Osteocyte (in vitro differentiated cells): ENCODE data around the gene C1QTNF7. TPM values are rescaled to one million over a fixed set of nuclear protein-coding genes. Genes with fewer than 3 reads are reported as not detected.

Experiments
- DNase-seq: peaks from one replicate; pipeline ENCODE4 v3.0.0; 2021; ENCODE audit warnings: mixed read lengths; ENCODE audit not compliant: unreplicated experiment; ENCODE audit errors: extremely low spot score
- H3K27ac Mint-ChIP-seq: one replicate; pipeline ENCODE4 v1.8.0; 2021; ENCODE audit warnings: mild to moderate bottlenecking, mixed read lengths; ENCODE audit not compliant: unreplicated experiment
- H3K27me3 Mint-ChIP-seq: one replicate; pipeline ENCODE4 v1.8.0; 2021; ENCODE audit warnings: mixed read lengths; ENCODE audit not compliant: unreplicated experiment
- H3K36me3 Mint-ChIP-seq: one replicate; pipeline ENCODE4 v1.8.0; 2021; ENCODE audit warnings: mixed read lengths; ENCODE audit not compliant: unreplicated experiment
- H3K4me1 Mint-ChIP-seq: one replicate; pipeline ENCODE4 v1.8.0; 2021; ENCODE audit warnings: mixed read lengths; ENCODE audit not compliant: unreplicated experiment
- H3K4me3 Mint-ChIP-seq: one replicate; pipeline ENCODE4 v1.8.0; 2021; ENCODE audit warnings: mild to moderate bottlenecking, moderate library complexity, mixed read lengths; ENCODE audit not compliant: unreplicated experiment
- H3K9me3 Mint-ChIP-seq: one replicate; pipeline ENCODE4 v1.8.0; 2021; ENCODE audit warnings: mixed read lengths; ENCODE audit not compliant: unreplicated experiment
- CTCF ChIP-seq: fragments of 200-600 bp; sonication (generic); IDR thresholded peaks from 2 replicates; pipeline ENCODE4 v1.5.0; 2021; ENCODE audit warnings: antibody characterized with exemption, mild to moderate bottlenecking, moderate library complexity
- total RNA-seq: library from RNA; stranded (reverse); gene quantifications from 2 replicates; pipeline ENCODE4 v1.2.1, GENCODE V29; 2021

The C1QTNF7 gene
- total RNA-seq, 1 donor from 2014 or later: not detected

- H3K27me3 Mint-ChIP-seq: no peaks in the 10 kb centered on the region
Measured at GRCh38 chr4:15451866-15452765, 24.3 kb downstream of the C1QTNF7 start.

GRCh38 chr4:15455290-15455689, 27.5 kb downstream of the C1QTNF7 start:
- DNase-seq: no peak
- Mint-ChIP-seq H3K36me3 (no peaks in the 10 kb centered on the region), H3K27ac (no peak overlapping the region), H3K27me3 (peaks cover 10% of the 10 kb centered on the region), H3K4me1 (peaks cover 36% of the 10 kb centered on the region), H3K4me3 (no peak overlapping the region), H3K9me3 (no peaks in the 10 kb centered on the region)
- TF ChIP-seq CTCF: no peak

More at GRCh38 chr4:15451866-15452765, 24.3 kb downstream of the C1QTNF7 start:
- no peaks in the 10 kb centered on the region for H3K36me3 Mint-ChIP-seq
- H3K9me3 Mint-ChIP-seq: no peaks in the 10 kb centered on the region
- no peak for DNase-seq
- no peak for TF ChIP-seq CTCF
- no peak overlapping the region for H3K4me3 Mint-ChIP-seq
- peaks cover 32% of the 10 kb centered on the region for H3K4me1 Mint-ChIP-seq
- H3K27ac Mint-ChIP-seq: peak overlapping the region; percentile 78

GRCh38 chr4:15457406-15458201, 29.8 kb downstream of the C1QTNF7 start:
- no peaks in the 10 kb centered on the region for H3K36me3 Mint-ChIP-seq
- H3K9me3 Mint-ChIP-seq: no peaks in the 10 kb centered on the region
- H3K4me1 Mint-ChIP-seq: peaks cover 13% of the 10 kb centered on the region
- no peak for DNase-seq
- peaks cover 14% of the 10 kb centered on the region for H3K27me3 Mint-ChIP-seq
- TF ChIP-seq CTCF: peak; percentile 76
- no peak overlapping the region for H3K27ac Mint-ChIP-seq
- no peak overlapping the region for H3K4me3 Mint-ChIP-seq

- TF ChIP-seq CTCF: no peak
- Mint-ChIP-seq H3K36me3 (no peaks in the 10 kb centered on the region), H3K9me3 (no peaks in the 10 kb centered on the region), H3K27me3 (peaks cover 14% of the 10 kb centered on the region), H3K4me3 (no peak overlapping the region), H3K27ac (no peak overlapping the region), H3K4me1 (peaks cover 11% of the 10 kb centered on the region)
- DNase-seq: no peak
Measured at GRCh38 chr4:15458616-15459015, 30.8 kb downstream of the C1QTNF7 start.

- H3K27me3 Mint-ChIP-seq: peaks cover 14% of the 10 kb centered on the region
- no peak overlapping the region for H3K4me3 Mint-ChIP-seq
- no peak for TF ChIP-seq CTCF
- DNase-seq: no peak
- no peaks in the 10 kb centered on the region for H3K9me3 Mint-ChIP-seq
- peaks cover 11% of the 10 kb centered on the region for H3K4me1 Mint-ChIP-seq
- H3K36me3 Mint-ChIP-seq: no peaks in the 10 kb centered on the region
- no peak overlapping the region for H3K27ac Mint-ChIP-seq
Measured at GRCh38 chr4:15459706-15460105, 31.9 kb downstream of the C1QTNF7 start.
